Nephron progenitor cell (in vitro differentiated cells): ENCODE measurements around the gene TJP2.

Source experiments
- DNase-seq: peaks from one replicate; pipeline ENCODE4 v3.0.0; 2021
- H3K27ac Mint-ChIP-seq: 2 replicates; pipeline ENCODE4 v1.8.0; 2021; ENCODE audit warnings: mild to moderate bottlenecking, moderate library complexity, mixed read lengths
- H3K27me3 Mint-ChIP-seq: 2 replicates; pipeline ENCODE4 v1.8.0; 2021; ENCODE audit warnings: mild to moderate bottlenecking, low read depth, mixed read lengths; ENCODE audit not compliant: poor library complexity
- H3K36me3 Mint-ChIP-seq: 2 replicates; pipeline ENCODE4 v1.8.0; 2021; ENCODE audit warnings: low read depth, mixed read lengths
- H3K4me1 Mint-ChIP-seq: 2 replicates; pipeline ENCODE4 v1.8.0; 2021; ENCODE audit warnings: mixed read lengths
- H3K4me3 Mint-ChIP-seq: 2 replicates; pipeline ENCODE4 v1.8.0; 2021; ENCODE audit warnings: mild to moderate bottlenecking, moderate library complexity, mixed read lengths
- H3K9me3 Mint-ChIP-seq: 2 replicates; pipeline ENCODE4 v1.8.0; 2021; ENCODE audit warnings: mild to moderate bottlenecking, moderate library complexity, mixed read lengths
- TF ChIP-seq, protein P1 (sequence below): fragments of 200-600 bp; sonication (generic); IDR thresholded peaks from 2 replicates; pipeline ENCODE4 v1.5.0; 2021; ENCODE audit warnings: antibody characterized with exemption

Gene TJP2

GRCh38 chr9:69255591-69255990 is 81.5 kb downstream of the TJP2 start:
- TF ChIP-seq, protein P1, sequence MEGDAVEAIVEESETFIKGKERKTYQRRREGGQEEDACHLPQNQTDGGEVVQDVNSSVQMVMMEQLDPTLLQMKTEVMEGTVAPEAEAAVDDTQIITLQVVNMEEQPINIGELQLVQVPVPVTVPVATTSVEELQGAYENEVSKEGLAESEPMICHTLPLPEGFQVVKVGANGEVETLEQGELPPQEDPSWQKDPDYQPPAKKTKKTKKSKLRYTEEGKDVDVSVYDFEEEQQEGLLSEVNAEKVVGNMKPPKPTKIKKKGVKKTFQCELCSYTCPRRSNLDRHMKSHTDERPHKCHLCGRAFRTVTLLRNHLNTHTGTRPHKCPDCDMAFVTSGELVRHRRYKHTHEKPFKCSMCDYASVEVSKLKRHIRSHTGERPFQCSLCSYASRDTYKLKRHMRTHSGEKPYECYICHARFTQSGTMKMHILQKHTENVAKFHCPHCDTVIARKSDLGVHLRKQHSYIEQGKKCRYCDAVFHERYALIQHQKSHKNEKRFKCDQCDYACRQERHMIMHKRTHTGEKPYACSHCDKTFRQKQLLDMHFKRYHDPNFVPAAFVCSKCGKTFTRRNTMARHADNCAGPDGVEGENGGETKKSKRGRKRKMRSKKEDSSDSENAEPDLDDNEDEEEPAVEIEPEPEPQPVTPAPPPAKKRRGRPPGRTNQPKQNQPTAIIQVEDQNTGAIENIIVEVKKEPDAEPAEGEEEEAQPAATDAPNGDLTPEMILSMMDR, result no peak
- Mint-ChIP-seq H3K27me3 (no peaks in the 10 kb centered on the region), H3K27ac (no peak overlapping the region), H3K9me3 (no peaks in the 10 kb centered on the region), H3K4me3 (no peak overlapping the region), H3K36me3 (peaks cover 12% of the 10 kb centered on the region), H3K4me1 (no peaks in the 10 kb centered on the region)
- no peak for DNase-seq

DNA sequence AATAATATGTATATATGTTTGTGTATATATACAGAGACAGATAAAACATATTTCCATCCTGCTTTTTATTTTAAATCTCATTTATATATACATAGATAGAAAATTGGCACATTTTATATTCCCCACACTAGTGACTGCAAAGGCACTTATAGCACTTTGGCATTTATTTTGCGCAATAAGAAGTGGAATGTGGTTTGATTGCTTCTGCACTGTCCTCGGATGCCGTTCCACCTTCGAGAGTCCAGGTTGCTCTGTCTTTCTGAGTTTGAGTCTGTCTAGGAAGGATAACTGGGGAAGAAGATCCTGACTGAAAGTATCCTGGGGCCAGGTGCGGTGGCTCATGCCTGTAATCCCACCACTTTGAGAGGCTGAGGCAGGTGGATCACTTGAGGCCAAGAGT is 84.5 kb downstream of the TJP2 start:
- no peaks in the 10 kb centered on the region for H3K36me3 Mint-ChIP-seq
- TF ChIP-seq, protein P1, result no peak
- no peak for DNase-seq
- no peak overlapping the region for H3K4me3 Mint-ChIP-seq
- H3K27me3 Mint-ChIP-seq, result no peaks in the 10 kb centered on the region
- no peaks in the 10 kb centered on the region for H3K9me3 Mint-ChIP-seq
- H3K4me1 Mint-ChIP-seq, result no peaks in the 10 kb centered on the region
- no peak overlapping the region for H3K27ac Mint-ChIP-seq

DNA sequence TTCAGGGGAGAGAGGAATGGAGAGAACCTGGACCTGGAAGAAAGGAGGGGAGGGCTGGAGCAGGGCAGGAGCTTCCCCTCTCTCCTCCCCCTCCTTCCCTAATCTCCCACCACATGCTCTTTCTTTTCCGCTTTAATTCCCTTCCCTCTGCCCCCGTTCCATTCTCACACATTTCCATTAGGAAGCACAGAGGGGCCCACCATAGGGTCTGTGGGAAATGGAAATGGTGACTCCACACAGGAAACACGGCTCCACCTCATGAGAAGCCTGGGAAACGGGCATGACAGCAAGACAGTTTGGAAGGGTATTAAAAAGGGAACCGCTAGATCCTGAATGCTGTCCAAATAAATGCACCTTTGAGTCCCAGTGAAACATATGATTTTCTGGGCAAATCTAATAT is 86.1 kb downstream of the TJP2 start:
- H3K9me3 Mint-ChIP-seq, result no peaks in the 10 kb centered on the region
- TF ChIP-seq, protein P1, result no peak
- no peaks in the 10 kb centered on the region for H3K27me3 Mint-ChIP-seq
- H3K4me3 Mint-ChIP-seq, result no peak overlapping the region
- no peak overlapping the region for H3K27ac Mint-ChIP-seq
- DNase-seq, result no peak
- no peaks in the 10 kb centered on the region for H3K36me3 Mint-ChIP-seq
- peaks cover under 1% of the 10 kb centered on the region for H3K4me1 Mint-ChIP-seq

GRCh38 chr9:69261636-69262035 is 87.6 kb downstream of the TJP2 start:
- DNase-seq, result no peak
- TF ChIP-seq, protein P1, result no peak
- Mint-ChIP-seq H3K4me3 (no peak overlapping the region), H3K36me3 (no peaks in the 10 kb centered on the region), H3K4me1 (peaks cover 13% of the 10 kb centered on the region), H3K27ac (peak overlapping the region; percentile 85), H3K27me3 (no peaks in the 10 kb centered on the region), H3K9me3 (no peaks in the 10 kb centered on the region)

GRCh38 chr9:69264526-69264925 is 90.4 kb downstream of the TJP2 start:
- H3K27ac Mint-ChIP-seq, result no peak overlapping the region
- TF ChIP-seq, protein P1, result no peak

GRCh38 chr9:69265891-69266290 is 91.8 kb downstream of the TJP2 start:
- Mint-ChIP-seq H3K4me1 (peaks cover 13% of the 10 kb centered on the region), H3K9me3 (peaks cover 6% of the 10 kb centered on the region), H3K36me3 (peaks cover 5% of the 10 kb centered on the region), H3K27me3 (no peaks in the 10 kb centered on the region), H3K4me3 (no peak overlapping the region), H3K27ac (no peak overlapping the region)
- TF ChIP-seq, protein P1, result no peak
- DNase-seq, result no peak

More at GRCh38 chr9:69264526-69264925, 90.4 kb downstream of the TJP2 start:
- H3K27me3 Mint-ChIP-seq, result no peaks in the 10 kb centered on the region
- peaks cover 13% of the 10 kb centered on the region for H3K4me1 Mint-ChIP-seq
- H3K4me3 Mint-ChIP-seq, result no peak overlapping the region
- peaks cover 6% of the 10 kb centered on the region for H3K9me3 Mint-ChIP-seq
- peaks cover 5% of the 10 kb centered on the region for H3K36me3 Mint-ChIP-seq
- no peak for DNase-seq
